ENCODE measurements around the gene ASIC5. TPM values are rescaled to one million over a fixed set of nuclear protein-coding genes. Genes with fewer than 3 reads are reported as not detected.
"Not testable (repeated sequence)": the region's sequence is repeated elsewhere in the genome, so short reads cannot be mapped to it uniquely, and the experiment has no call there.

The ASIC5 gene
- total RNA-seq, 2 experiments from 2014 or later = not detected

DNA sequence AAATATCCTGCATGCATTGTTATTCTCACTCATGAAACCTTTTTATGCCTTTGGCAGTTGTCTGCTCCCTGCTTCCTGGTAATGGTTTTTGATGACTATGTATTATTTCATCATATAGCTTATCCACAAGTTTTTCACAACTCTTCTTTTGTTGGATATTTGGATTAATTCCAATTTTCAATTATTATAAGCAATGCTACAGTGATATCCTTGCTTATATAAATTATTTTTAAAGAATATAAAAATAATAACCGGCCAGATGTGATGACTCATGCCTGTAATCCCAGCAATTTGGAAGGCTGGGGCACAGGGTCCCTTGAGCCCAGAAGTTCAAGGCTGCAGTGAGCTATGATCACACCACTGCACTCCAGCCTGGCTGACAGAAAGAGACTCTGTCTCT lies 47.0 kb downstream of the ASIC5 start:
- CTCF ChIA-PET = interaction anchor here (0.8 kb wide), 1 partner anchor 134 kb away, joined by 3 read pairs; the partner anchor contains the start of gene CTSO
- Mint-ChIP-seq H3K36me3 (ENCODE audit: low read depth) (no peaks in the 10 kb centered on the region), H3K27ac (no peak overlapping the region), H3K9me3 (ENCODE audit: insufficient read depth) (no peaks in the 10 kb centered on the region), H3K4me1 (ENCODE audit: low read depth) (no peaks in the 10 kb centered on the region), H3K27me3 (ENCODE audit: low read depth) (peaks cover 4% of the 10 kb centered on the region), H3K4me3 (no peak overlapping the region)
- POLR2A ChIA-PET = no interaction called here
- DNase-seq = no peak
- no peak for ATAC-seq

GRCh38 chr4:155818639-155819038 lies 47.4 kb downstream of the ASIC5 start:
- Mint-ChIP-seq H3K9me3 (ENCODE audit: insufficient read depth) (no peaks in the 10 kb centered on the region), H3K27me3 (ENCODE audit: low read depth) (peaks cover 4% of the 10 kb centered on the region), H3K4me1 (ENCODE audit: low read depth) (no peaks in the 10 kb centered on the region), H3K4me3 (no peak overlapping the region), H3K36me3 (ENCODE audit: low read depth) (no peaks in the 10 kb centered on the region), H3K27ac (no peak overlapping the region)
- ATAC-seq = no peak
- CTCF ChIA-PET = interaction anchor here (0.8 to 1.0 kb wide), 2 partner anchors 8 to 135 kb away, joined by 3 read pairs; partner anchors contain the start of gene CTSO
- DNase-seq = no peak
- POLR2A ChIA-PET = no interaction called here

GRCh38 chr4:155811083-155811482 lies 55.0 kb downstream of the ASIC5 start:
- ChIA-PET POLR2A (no interaction called here), CTCF (interaction anchor here (1.0 to 3.6 kb wide), 5 partner anchors 7 to 141 kb away, joined by 3 to 47 read pairs (median 3); partner anchors contain the start of gene CTSO)
- Mint-ChIP-seq H3K9me3 (ENCODE audit: insufficient read depth) (no peaks in the 10 kb centered on the region), H3K27ac (no peak overlapping the region), H3K27me3 (ENCODE audit: low read depth) (peaks cover 1% of the 10 kb centered on the region), H3K4me1 (ENCODE audit: low read depth) (no peaks in the 10 kb centered on the region), H3K4me3 (no peak overlapping the region), H3K36me3 (ENCODE audit: low read depth) (no peaks in the 10 kb centered on the region)
- ATAC-seq (no peak), DNase-seq (no peak)

GRCh38 chr4:155809835-155810234 lies 56.2 kb downstream of the ASIC5 start:
- H3K36me3 Mint-ChIP-seq (ENCODE audit: low read depth) = no peaks in the 10 kb centered on the region
- H3K9me3 Mint-ChIP-seq (ENCODE audit: insufficient read depth) = no peaks in the 10 kb centered on the region
- H3K4me1 Mint-ChIP-seq (ENCODE audit: low read depth) = peaks cover 6% of the 10 kb centered on the region
- no peak overlapping the region for H3K4me3 Mint-ChIP-seq
- POLR2A ChIA-PET = interaction anchor here (1.0 kb wide), 1 partner anchor 144 kb away, joined by 3 read pairs; the partner anchor contains the start of gene CTSO
- H3K27ac Mint-ChIP-seq = no peak overlapping the region
- CTCF ChIA-PET = interaction anchor here (0.7 to 3.6 kb wide), 7 partner anchors 8 to 288 kb away, joined by 3 to 47 read pairs (median 3); partner anchors contain the start of gene CTSO
- ATAC-seq (peak; percentile 77), DNase-seq (peak; percentile 34)
- no peaks in the 10 kb centered on the region for H3K27me3 Mint-ChIP-seq (ENCODE audit: low read depth)

DNA sequence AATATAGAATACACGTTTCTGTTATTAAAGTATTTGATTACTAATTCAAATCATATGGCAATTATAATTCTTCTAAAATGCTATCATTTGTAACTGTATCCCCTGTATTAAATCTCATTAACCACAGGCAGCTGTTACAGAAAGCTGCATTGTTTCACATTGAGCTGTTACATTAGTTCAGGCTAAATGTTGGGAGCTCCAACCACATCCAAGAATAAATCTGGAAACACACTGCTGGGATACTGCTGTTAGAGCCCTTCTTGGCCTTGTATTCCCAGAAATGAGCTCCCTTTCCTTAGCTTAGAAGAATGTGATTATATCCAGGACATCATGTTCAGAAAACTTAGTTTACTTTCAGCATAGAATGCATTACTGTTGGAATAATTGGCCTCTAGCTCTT lies 59.1 kb downstream of the ASIC5 start:
- H3K27me3 Mint-ChIP-seq (ENCODE audit: low read depth) = no peaks in the 10 kb centered on the region
- no peaks in the 10 kb centered on the region for H3K9me3 Mint-ChIP-seq (ENCODE audit: insufficient read depth)
- peaks cover 6% of the 10 kb centered on the region for H3K4me1 Mint-ChIP-seq (ENCODE audit: low read depth)
- H3K36me3 Mint-ChIP-seq (ENCODE audit: low read depth) = no peaks in the 10 kb centered on the region
- CTCF ChIA-PET = interaction anchor here (0.9 kb wide), 1 partner anchor 20 kb away, joined by 3 read pairs; no protein-coding TSS in a partner anchor
- H3K27ac Mint-ChIP-seq = no peak overlapping the region
- POLR2A ChIA-PET = no interaction called here
- no peak for DNase-seq
- no peak for ATAC-seq
- H3K4me3 Mint-ChIP-seq = no peak overlapping the region

DNA sequence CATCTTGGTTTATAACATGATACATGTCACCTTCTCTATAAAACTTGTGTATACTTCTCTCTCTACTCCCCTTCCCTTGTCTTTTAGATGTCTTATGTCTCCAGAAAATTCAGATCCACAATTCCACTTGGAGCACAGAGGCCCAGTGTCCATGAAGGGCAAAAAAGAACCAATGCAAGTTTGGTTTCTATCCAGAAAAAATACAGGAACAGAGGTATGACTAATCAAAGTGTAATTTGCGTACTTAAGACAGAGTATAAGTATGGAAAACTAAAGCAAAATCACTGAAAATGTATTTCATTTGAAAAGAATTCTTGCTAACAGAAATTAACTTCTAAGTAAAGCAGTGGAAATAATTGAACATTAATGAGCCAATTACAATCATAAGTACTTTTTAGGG lies 61.1 kb downstream of the ASIC5 start:
- Mint-ChIP-seq H3K4me3 (no peak overlapping the region), H3K27me3 (ENCODE audit: low read depth) (no peaks in the 10 kb centered on the region), H3K27ac (no peak overlapping the region), H3K9me3 (ENCODE audit: insufficient read depth) (no peaks in the 10 kb centered on the region), H3K4me1 (ENCODE audit: low read depth) (peaks cover 6% of the 10 kb centered on the region), H3K36me3 (ENCODE audit: low read depth) (no peaks in the 10 kb centered on the region)
- ChIA-PET CTCF (no interaction called here), POLR2A (no interaction called here)
- ATAC-seq (no peak), DNase-seq (no peak)

DNA sequence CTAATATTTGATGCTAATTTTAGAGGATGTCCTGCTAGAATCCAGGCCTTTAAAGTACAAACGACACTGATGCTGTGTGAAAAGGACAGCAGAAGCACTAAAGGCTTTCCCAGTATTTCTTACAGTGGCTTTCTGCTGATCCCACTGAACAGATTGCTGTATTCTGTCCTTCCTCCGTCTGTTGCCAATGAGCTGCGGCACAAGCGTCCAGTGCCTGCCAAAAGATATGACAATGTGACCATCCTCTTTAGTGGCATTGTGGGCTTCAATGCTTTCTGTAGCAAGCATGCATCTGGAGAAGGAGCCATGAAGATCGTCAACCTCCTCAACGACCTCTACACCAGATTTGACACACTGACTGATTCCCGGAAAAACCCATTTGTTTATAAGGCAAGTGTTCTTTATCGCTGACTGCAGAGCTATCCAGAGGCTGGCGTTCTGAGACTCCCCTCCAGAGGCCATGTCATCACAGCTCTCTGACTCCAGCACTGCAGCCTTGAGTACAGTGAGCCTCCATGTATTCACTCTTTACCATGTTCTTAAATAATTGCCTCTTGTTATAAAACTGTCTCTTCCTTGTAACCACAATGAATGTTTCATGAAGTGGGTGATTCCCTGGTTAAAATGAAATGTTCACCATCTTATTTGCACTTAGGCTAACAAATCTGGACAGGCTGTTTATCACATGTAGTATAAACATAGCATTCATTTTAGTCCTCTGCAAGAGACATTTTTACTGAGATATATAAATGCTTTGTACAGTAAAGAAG lies 63.7 kb downstream of the ASIC5 start:
- Mint-ChIP-seq H3K36me3 (ENCODE audit: low read depth) (no peaks in the 10 kb centered on the region), H3K27me3 (ENCODE audit: low read depth) (no peaks in the 10 kb centered on the region), H3K9me3 (ENCODE audit: insufficient read depth) (no peaks in the 10 kb centered on the region), H3K4me3 (no peak overlapping the region), H3K4me1 (ENCODE audit: low read depth) (peaks cover 6% of the 10 kb centered on the region), H3K27ac (no peak overlapping the region)
- DNase-seq (no peak), ATAC-seq (no peak)
- CTCF ChIA-PET = interaction anchor here (2.7 kb wide), 1 partner anchor 15 kb away, joined by 10 read pairs; no protein-coding TSS in a partner anchor
- POLR2A ChIA-PET = no interaction called here

- CTCF ChIA-PET = interaction anchor here (2.7 kb wide), 1 partner anchor 13 kb away, joined by 10 read pairs; no protein-coding TSS in a partner anchor
Measured at GRCh38 chr4:155800685-155801343, 65.3 kb downstream of the ASIC5 start.

DNA sequence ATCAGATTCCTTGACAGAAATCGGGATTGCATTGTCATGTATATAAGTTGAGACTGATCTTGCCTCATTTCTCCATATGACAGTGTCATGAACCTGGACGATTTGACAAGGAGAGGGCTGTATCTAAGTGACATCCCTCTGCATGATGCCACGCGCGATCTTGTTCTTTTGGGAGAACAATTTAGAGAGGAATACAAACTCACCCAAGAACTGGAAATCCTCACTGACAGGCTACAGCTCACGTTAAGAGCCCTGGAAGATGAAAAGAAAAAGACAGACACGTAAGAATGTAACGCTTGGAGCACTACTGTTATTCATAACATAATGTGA lies 66.3 kb downstream of the ASIC5 start:
- no peaks in the 10 kb centered on the region for H3K4me1 Mint-ChIP-seq (ENCODE audit: low read depth)
- ChIA-PET CTCF (interaction anchor here (2.7 kb wide), 1 partner anchor 12 kb away, joined by 10 read pairs; no protein-coding TSS in a partner anchor), POLR2A (no interaction called here)
- H3K9me3 Mint-ChIP-seq (ENCODE audit: insufficient read depth) = no peaks in the 10 kb centered on the region
- DNase-seq (no peak), ATAC-seq (no peak)
- peaks cover 2% of the 10 kb centered on the region for H3K27me3 Mint-ChIP-seq (ENCODE audit: low read depth)
- H3K36me3 Mint-ChIP-seq (ENCODE audit: low read depth) = no peaks in the 10 kb centered on the region
- no peak overlapping the region for H3K4me3 Mint-ChIP-seq
- no peak overlapping the region for H3K27ac Mint-ChIP-seq

More at GRCh38 chr4:155800685-155801343, 65.3 kb downstream of the ASIC5 start:
- DNase-seq (no peak), ATAC-seq (no peak)
- Mint-ChIP-seq H3K36me3 (ENCODE audit: low read depth) (no peaks in the 10 kb centered on the region), H3K9me3 (ENCODE audit: insufficient read depth) (no peaks in the 10 kb centered on the region), H3K4me1 (ENCODE audit: low read depth) (peaks cover 6% of the 10 kb centered on the region), H3K27me3 (ENCODE audit: low read depth) (peaks cover 2% of the 10 kb centered on the region), H3K4me3 (no peak overlapping the region), H3K27ac (no peak overlapping the region)
- POLR2A ChIA-PET = no interaction called here

DNA sequence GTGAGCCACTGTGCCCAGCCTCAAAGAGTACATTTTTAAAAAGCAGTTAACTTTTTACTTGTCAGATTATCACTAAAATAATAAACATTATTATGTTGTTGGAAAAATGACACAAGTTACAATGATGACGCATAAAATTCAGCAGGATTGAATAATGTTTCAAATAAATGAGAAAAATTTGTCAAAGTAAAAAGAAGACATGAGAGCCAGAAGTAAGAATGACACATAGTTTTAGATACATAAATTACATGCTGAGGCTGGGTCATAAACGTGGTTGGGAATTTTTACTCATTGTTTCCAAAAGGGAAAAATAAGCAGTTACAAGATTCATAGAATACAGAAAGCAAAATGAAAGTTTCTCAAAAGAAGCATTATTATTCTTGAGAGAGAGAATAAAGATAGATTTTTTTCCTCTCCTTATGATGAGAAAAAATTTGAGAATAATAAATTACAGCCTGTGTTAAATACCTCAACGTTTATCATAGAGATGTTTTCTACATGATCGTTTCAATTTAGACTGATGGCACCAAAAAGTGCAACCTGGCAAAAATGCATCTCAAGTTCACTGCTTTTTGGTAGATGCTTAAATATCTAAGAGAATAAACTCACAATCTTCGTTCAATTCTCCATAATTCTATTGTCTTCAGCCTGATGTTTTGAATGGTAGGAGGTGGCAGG lies 66.8 kb downstream of the ASIC5 start:
- DNase-seq (no peak), ATAC-seq (no peak)
- no peaks in the 10 kb centered on the region for H3K36me3 Mint-ChIP-seq (ENCODE audit: low read depth)
- no peak overlapping the region for H3K4me3 Mint-ChIP-seq
- H3K4me1 Mint-ChIP-seq (ENCODE audit: low read depth) = no peaks in the 10 kb centered on the region
- ChIA-PET CTCF (interaction anchor here (2.7 kb wide), 1 partner anchor 12 kb away, joined by 10 read pairs; no protein-coding TSS in a partner anchor), POLR2A (no interaction called here)
- H3K9me3 Mint-ChIP-seq (ENCODE audit: insufficient read depth) = no peaks in the 10 kb centered on the region
- H3K27me3 Mint-ChIP-seq (ENCODE audit: low read depth) = peaks cover 2% of the 10 kb centered on the region
- no peak overlapping the region for H3K27ac Mint-ChIP-seq

- H3K4me1 Mint-ChIP-seq (ENCODE audit: low read depth); CTCF ChIA-PET; H3K27ac Mint-ChIP-seq; H3K9me3 Mint-ChIP-seq (ENCODE audit: insufficient read depth); POLR2A ChIA-PET; ATAC-seq; H3K36me3 Mint-ChIP-seq (ENCODE audit: low read depth); H3K4me3 Mint-ChIP-seq; DNase-seq; H3K27me3 Mint-ChIP-seq (ENCODE audit: low read depth): not testable (repeated sequence)
Measured at GRCh38 chr4:155797581-155797980, 68.5 kb downstream of the ASIC5 start.

GRCh38 chr4:155795991-155796390 lies 70.1 kb downstream of the ASIC5 start:
- ATAC-seq (no peak), DNase-seq (no peak)
- Mint-ChIP-seq H3K4me3 (no peak overlapping the region), H3K27me3 (ENCODE audit: low read depth) (peaks cover 2% of the 10 kb centered on the region), H3K36me3 (ENCODE audit: low read depth) (no peaks in the 10 kb centered on the region), H3K4me1 (ENCODE audit: low read depth) (no peaks in the 10 kb centered on the region), H3K9me3 (ENCODE audit: insufficient read depth) (no peaks in the 10 kb centered on the region), H3K27ac (no peak overlapping the region)
- POLR2A ChIA-PET = no interaction called here
- CTCF ChIA-PET = interaction anchor here (1.8 kb wide), 1 partner anchor 9 kb away, joined by 9 read pairs; no protein-coding TSS in a partner anchor
